Measurements from ENCODE around the gene SEMA6A. TPM values are rescaled to one million over a fixed set of nuclear protein-coding genes. Genes with fewer than 3 reads are reported as not detected.

Gene SEMA6A
- polyA plus RNA-seq, 3 donors = 0.16 TPM; not detected in 2

DNA sequence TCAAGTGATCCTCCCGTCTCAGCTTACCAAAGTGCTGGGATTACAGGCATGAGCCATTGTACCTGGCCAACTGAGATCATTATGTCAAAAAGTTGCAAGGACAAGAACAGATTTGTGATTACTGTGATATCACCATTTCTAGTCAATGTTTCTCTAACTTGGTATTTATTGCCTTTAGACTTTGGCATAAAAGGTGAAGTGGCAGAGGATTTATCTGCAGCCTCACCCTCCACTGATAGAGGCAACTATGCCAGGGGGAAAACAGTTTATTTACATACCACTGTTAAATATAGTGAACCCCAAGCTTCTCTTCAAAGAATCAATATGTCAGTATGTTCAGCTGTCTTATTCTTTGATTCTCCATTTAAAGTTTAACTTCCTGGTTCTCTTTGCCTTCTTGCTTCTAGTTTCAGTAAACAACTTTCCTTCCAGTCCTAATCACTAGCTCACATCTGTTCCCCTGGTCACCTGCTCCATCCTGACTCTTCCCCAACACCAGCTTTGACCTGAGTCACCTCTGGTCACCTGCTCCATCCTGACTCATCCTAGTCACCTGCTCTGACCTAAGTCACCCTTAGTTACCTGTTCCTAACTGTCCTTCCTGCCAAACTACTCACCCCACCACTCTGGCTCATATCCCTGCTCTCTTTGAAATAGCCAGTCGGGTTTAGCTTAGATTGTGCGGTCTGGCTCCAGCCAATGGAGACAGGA lies 29.9 kb downstream of the SEMA6A start:
- 86% methylated on average over 1 of the region's 3 CpGs for WGBS (ENCODE audit: insufficient coverage)

DNA sequence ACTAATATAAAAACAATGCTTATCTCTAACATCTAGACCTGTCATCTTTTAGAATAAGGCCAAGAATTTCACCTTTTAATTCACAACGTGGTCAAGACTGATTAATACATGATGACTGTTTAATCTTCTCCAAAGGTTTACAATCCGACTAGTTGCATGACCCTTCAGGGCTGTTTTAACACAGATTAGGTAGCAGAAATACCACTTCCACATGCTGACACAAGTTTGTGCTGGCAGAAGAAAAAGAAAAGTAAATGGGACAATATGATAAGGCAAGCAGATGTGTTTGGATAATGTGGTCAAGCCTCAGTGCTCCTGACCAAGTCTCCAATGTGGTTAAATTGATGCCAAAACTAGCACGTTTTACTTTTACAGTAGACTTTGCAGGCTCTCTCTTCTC lies 31.1 kb downstream of the SEMA6A start:
- H3K4me1 Mint-ChIP-seq = no peaks in the 10 kb centered on the region
- no peaks in the 10 kb centered on the region for H3K4me1 ChIP-seq (ENCODE audit: control insufficient read depth in 1 of 2, insufficient read depth in 2 of 2, low read length in 2 of 2)
- H2AFZ ChIP-seq (ENCODE audit: insufficient read depth, low read depth, low read length, poor library complexity, severe bottlenecking) = no peak overlapping the region
- H3K27ac Mint-ChIP-seq = no peak overlapping the region
- no peaks in the 10 kb centered on the region for H3K27me3 Mint-ChIP-seq (ENCODE audit: low read depth in 3 of 3)
- no peak for DNase-seq
- peaks cover 9 to 28% (median 26%) of the 10 kb centered on the region in 7 donors for H3K9me3 Mint-ChIP-seq
- peaks cover 18 to 26% of the 10 kb centered on the region in 2 donors for H3K9me3 ChIP-seq (replicated peaks in 1 of 2; ENCODE audit: control insufficient read depth in 1 of 2, insufficient read depth in 1 of 2, low read length in 2 of 2)
- H3K27ac ChIP-seq (ENCODE audit: low read depth in 1 of 2, low read length in 2 of 2) = no peak overlapping the region
- no peak overlapping the region for H3K4me3 Mint-ChIP-seq
- H3K4me3 ChIP-seq (replicated peaks in 1 of 3; ENCODE audit: low read depth in 2 of 3, low read length in 3 of 3) = no peak overlapping the region
- no peaks in the 10 kb centered on the region for H4K20me1 ChIP-seq (ENCODE audit: insufficient read depth, low read length)
- no CpG with 5 or more reads among the region's 3 CpGs for WGBS (ENCODE audit: insufficient coverage)
- TF ChIP-seq CTCF (IDR thresholded peaks at IDR 0.05) = no peak
- no peak overlapping the region for H3K4me2 ChIP-seq (replicated peaks; ENCODE audit: extremely low read depth, low read length, poor library complexity, severe bottlenecking)
- no peaks in the 10 kb centered on the region for H3K79me2 ChIP-seq (ENCODE audit: insufficient read depth, low read length)
- no peaks in the 10 kb centered on the region for H3K36me3 ChIP-seq (replicated peaks in 1 of 2; ENCODE audit: control insufficient read depth in 1 of 2, insufficient read depth in 2 of 2, low read length in 2 of 2)
- H3K36me3 Mint-ChIP-seq = no peaks in the 10 kb centered on the region
- intact Hi-C loops (cut with micrococcal nuclease) = no loop called here
- no peak overlapping the region for H3K9ac ChIP-seq (ENCODE audit: insufficient read depth, low read length, poor library complexity, severe bottlenecking)
- H3K27me3 ChIP-seq (ENCODE audit: control insufficient read depth in 2 of 2, insufficient read depth in 2 of 2, low read length in 2 of 2) = no peaks in the 10 kb centered on the region

More for the DNA sequence above, 29.9 kb downstream of the SEMA6A start:
- DNase-seq = no peak
- Mint-ChIP-seq H3K27me3 (ENCODE audit: low read depth in 3 of 3) (no peaks in the 10 kb centered on the region), H3K27ac (no peak overlapping the region), H3K9me3 (peaks cover 9 to 28% (median 26%) of the 10 kb centered on the region in 7 donors), H3K36me3 (no peaks in the 10 kb centered on the region), H3K4me3 (no peak overlapping the region), H3K4me1 (no peaks in the 10 kb centered on the region)
- Histone ChIP-seq H3K9ac (ENCODE audit: insufficient read depth, low read length, poor library complexity, severe bottlenecking) (no peak overlapping the region), H3K27ac (ENCODE audit: low read depth in 1 of 2, low read length in 2 of 2) (no peak overlapping the region), H3K4me1 (ENCODE audit: control insufficient read depth in 1 of 2, insufficient read depth in 2 of 2, low read length in 2 of 2) (no peaks in the 10 kb centered on the region), H4K20me1 (ENCODE audit: insufficient read depth, low read length) (no peaks in the 10 kb centered on the region), H3K4me3 (replicated peaks in 1 of 3; ENCODE audit: low read depth in 2 of 3, low read length in 3 of 3) (no peak overlapping the region), H2AFZ (ENCODE audit: insufficient read depth, low read depth, low read length, poor library complexity, severe bottlenecking) (no peak overlapping the region), H3K79me2 (ENCODE audit: insufficient read depth, low read length) (no peaks in the 10 kb centered on the region), H3K9me3 (replicated peaks in 1 of 2; ENCODE audit: control insufficient read depth in 1 of 2, insufficient read depth in 1 of 2, low read length in 2 of 2) (peaks cover 18 to 26% of the 10 kb centered on the region in 2 donors), H3K4me2 (replicated peaks; ENCODE audit: extremely low read depth, low read length, poor library complexity, severe bottlenecking) (no peak overlapping the region), H3K27me3 (ENCODE audit: control insufficient read depth in 2 of 2, insufficient read depth in 2 of 2, low read length in 2 of 2) (no peaks in the 10 kb centered on the region), H3K36me3 (replicated peaks in 1 of 2; ENCODE audit: control insufficient read depth in 1 of 2, insufficient read depth in 2 of 2, low read length in 2 of 2) (no peaks in the 10 kb centered on the region)
- TF ChIP-seq CTCF (IDR thresholded peaks at IDR 0.05) = no peak
- intact Hi-C loops (cut with micrococcal nuclease) = no loop called here

All from CD14-positive monocyte (primary cell).